Measurements from ENCODE around the gene ENTPD3. TPM values are rescaled to one million over a fixed set of nuclear protein-coding genes. Genes with fewer than 3 reads are reported as not detected.

The ENTPD3 gene
- total RNA-seq, 1 experiment from 2014 or later = 0.50 TPM

GRCh38 chr3:40477666-40478065, 90.7 kb downstream of the ENTPD3 start (continued):
- TF ChIP-seq USF2 (CRISPR knock-in tag; IDR thresholded peaks at IDR 0.05) (no peak), TEAD4 (CRISPR knock-in tag; IDR thresholded peaks at IDR 0.05) (no peak), ZNF317 (CRISPR knock-in tag; IDR thresholded peaks at IDR 0.05; ENCODE audit: borderline replicate concordance, low read depth) (no peak), ARID4B (CRISPR knock-in tag; IDR thresholded peaks at IDR 0.05; ENCODE audit: borderline replicate concordance) (no peak), PRDM15 (CRISPR knock-in tag; IDR thresholded peaks at IDR 0.05) (no peak), FOXJ3 (CRISPR knock-in tag; IDR thresholded peaks at IDR 0.05; ENCODE audit: borderline replicate concordance) (no peak), HMGA2 (CRISPR knock-in tag; IDR thresholded peaks at IDR 0.05) (no peak), NR1H2 (CRISPR knock-in tag; IDR thresholded peaks at IDR 0.05) (no peak)

Other genes with a start within 250 kb of the ENTPD3 start
- gene EIF1B, start 77.5 kb upstream of the ENTPD3 start, total RNA-seq (2021) = 82.0 to 93.2 TPM (median 90.6 TPM) in 3 replicates
- 2,759 to 2,816 TPM (median 2,760 TPM) in 3 replicates for gene RPL14, start 70.2 kb downstream of the ENTPD3 start, total RNA-seq (2021)
- 7.2 to 11.2 TPM (median 9.7 TPM) in 3 replicates for gene ZNF619, start 89.9 kb downstream of the ENTPD3 start, total RNA-seq (2021)
- 15.6 to 19.8 TPM (median 17.2 TPM) in 3 replicates for gene ZNF620, start 118.9 kb downstream of the ENTPD3 start, total RNA-seq (2021)
- 17.7 to 20.5 TPM (median 20.0 TPM) in 3 replicates for gene ZNF621, start 137.8 kb downstream of the ENTPD3 start, total RNA-seq (2021)

Data from WTC11 (cell line).